SK-N-MC (cell line): Measurements from ENCODE around the gene VIPR2.
"Not testable (repeated sequence)": the region's sequence is repeated elsewhere in the genome, so short reads cannot be mapped to it uniquely, and the experiment has no call there.

Source experiments
- DNase-seq: peaks from one replicate; pipeline ENCODE4 v3.0.0-alpha.2; 2011; ENCODE audit warnings: low read depth, low spot score
- H3K27ac ChIP-seq: fragments of 200-600 bp; sonication (generic); 2 replicates; pipeline ENCODE4 v1.5.1; 2016; ENCODE audit warnings: mixed run types
- H3K36me3 ChIP-seq: fragments of 200-600 bp; sonication (generic); 2 replicates; pipeline ENCODE4 v1.6.1; 2017; ENCODE audit warnings: antibody characterized with exemption, low read length, mixed read lengths; ENCODE audit not compliant: insufficient read depth
- H3K4me3 ChIP-seq: fragments of 200-600 bp; sonication (generic); 2 replicates; pipeline ENCODE4 v1.5.1; 2016
- H3K9ac ChIP-seq: fragments of 200-600 bp; sonication (generic); 2 replicates; pipeline ENCODE4 v1.8.0; 2017; ENCODE audit warnings: mixed run types, mixed read lengths; ENCODE audit not compliant: insufficient read length
- H3K9me3 ChIP-seq: fragments of 200-600 bp; sonication (generic); 2 replicates; pipeline ENCODE4 v1.6.1; 2017; ENCODE audit warnings: low read depth, mild to moderate bottlenecking, antibody characterized with exemption, low read length, moderate library complexity, mixed read lengths
- EZH2 ChIP-seq: fragments of 200-600 bp; sonication (generic); IDR thresholded peaks from one replicate; pipeline ENCODE4 v1.6.1; 2017; ENCODE audit warnings: antibody characterized with exemption
- FOXP2 ChIP-seq: optimal IDR thresholded peaks from 2 replicates; pipeline ENCODE3; 2011; ENCODE audit warnings: mild to moderate bottlenecking, moderate library complexity; ENCODE audit not compliant: insufficient read depth; ENCODE audit errors: extremely low read length, control extremely low read depth
- POLR2AphosphoS5 ChIP-seq: IDR thresholded peaks from 2 replicates; pipeline ENCODE4 v1.6.1; 2012; ENCODE audit warnings: mild to moderate bottlenecking, low read depth, low read length, borderline replicate concordance

The VIPR2 gene

DNA sequence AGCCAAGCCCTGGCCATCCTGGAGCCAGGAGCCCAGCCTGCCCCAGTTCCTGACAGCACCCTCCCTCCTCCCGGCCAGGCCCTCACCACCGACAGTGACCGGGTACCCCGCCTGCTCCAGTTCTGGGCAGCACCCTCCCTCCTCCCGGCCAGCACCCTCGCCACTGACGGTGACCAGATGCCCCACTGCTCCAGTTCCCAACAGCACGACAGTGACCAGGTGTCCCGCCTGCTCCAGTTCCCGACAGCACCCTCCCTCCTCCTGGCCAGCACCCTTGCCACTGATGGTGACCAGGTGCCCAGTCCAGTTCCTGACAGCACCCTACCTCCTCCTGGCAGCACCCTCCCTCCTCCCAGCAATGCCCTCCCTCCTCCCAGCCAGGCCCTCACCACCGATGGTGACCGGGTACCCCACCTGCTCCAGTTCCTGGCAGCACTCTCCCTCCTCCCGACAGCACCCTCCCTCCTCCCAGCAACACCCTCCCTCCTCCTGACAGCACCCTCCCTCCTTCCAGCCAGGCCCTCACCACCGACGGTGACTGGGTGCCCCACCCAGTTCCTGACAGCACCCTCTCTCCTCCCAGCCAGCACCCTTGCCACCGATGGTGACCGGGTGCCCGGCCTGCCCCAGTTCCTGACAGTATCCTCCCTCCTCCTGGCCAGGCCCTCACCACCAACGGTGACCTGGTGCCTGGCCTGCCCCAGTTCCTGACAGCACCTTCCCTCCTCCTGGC, 40.3 kb downstream of the VIPR2 start:
- TF ChIP-seq FOXP2 (no peak), EZH2 (peak; percentile 7)

DNA sequence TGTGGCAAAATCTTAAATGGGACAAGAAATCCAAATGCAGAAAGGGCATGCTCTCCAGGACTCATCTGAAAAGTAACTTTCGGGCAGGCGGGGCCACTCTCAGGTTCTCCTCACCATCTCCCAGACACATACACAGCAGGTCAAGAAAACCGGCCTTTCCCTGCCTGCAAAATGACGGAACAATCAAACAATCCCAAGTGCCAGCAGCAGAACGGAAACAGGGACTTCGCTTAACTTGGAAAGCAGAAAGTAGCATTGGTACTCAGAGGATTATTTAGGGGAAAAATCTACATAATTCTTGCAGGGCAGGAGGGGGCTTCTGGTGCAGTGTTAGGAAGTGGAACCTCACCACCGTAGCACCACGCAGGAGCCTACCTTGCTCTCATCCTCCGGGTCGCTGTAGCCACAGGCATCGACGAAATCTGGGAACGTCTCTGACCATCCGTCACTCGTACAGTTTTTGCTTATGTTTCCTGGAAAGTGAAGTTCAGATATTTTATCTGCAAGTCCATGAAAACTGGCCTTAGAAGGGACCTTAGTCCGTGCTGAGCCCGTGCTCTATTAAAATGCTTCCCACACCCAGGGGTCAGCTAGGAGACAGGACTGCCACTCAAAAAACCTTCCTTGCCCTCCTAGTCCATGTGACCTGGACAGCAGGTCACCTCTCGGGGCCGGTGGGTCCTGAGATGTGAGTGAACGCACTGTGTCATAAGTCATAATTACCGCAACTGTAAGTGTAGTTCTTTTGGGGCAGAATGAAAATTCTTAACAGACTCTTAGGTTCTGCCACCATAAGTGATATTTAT, 41.1 kb downstream of the VIPR2 start:
- no peaks in the 10 kb centered on the region for H3K9me3 ChIP-seq
- H3K27ac ChIP-seq: no peak overlapping the region
- DNase-seq: no peak
- no peak overlapping the region for H3K4me3 ChIP-seq
- H3K9ac ChIP-seq: no peak overlapping the region
- H3K36me3 ChIP-seq: no peaks in the 10 kb centered on the region
- no peak for TF ChIP-seq FOXP2
- no peak for TF ChIP-seq POLR2AphosphoS5
- TF ChIP-seq EZH2: no peak

More for the DNA sequence above, 40.3 kb downstream of the VIPR2 start:
- DNase-seq: no peak
- Histone ChIP-seq H3K9ac (no peak overlapping the region), H3K4me3 (no peak overlapping the region), H3K9me3 (no peaks in the 10 kb centered on the region), H3K36me3 (no peaks in the 10 kb centered on the region), H3K27ac (no peak overlapping the region)

DNA sequence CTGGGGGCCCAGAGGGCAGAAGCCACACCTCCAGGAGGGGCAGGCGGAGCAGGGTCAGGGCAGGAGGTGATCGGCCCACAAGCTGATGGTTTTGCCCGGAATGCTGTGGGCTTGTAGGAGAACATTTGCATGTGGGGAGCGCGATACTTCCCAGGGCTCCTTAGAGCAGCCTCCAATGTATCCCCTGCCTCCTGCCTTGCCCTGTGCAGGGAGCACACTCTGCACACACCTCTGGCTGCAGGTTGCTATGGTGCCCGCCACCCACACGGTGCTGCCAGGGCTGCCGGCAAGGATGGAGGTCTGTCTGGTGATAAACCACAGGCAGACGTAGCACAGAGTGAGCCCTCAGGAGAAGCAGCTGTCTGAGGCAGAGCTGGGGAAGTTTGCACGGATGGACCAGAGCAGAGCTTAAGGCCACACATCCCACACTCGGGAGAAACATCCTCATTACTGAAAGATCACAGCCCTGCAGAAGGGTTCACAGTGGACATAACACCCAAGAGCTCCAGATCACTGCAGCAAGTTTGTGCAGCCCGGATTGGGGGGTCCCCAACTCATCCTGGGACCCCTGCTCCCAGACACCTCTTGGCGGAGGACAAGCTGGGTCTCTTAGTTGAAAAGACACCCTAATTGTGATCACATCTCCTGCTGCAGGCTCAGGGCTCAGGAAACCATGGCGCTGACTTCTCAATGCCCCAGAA, 41.8 kb downstream of the VIPR2 start:
- Histone ChIP-seq H3K36me3 (no peaks in the 10 kb centered on the region), H3K9me3 (no peaks in the 10 kb centered on the region), H3K4me3 (no peak overlapping the region), H3K9ac (no peak overlapping the region), H3K27ac (no peak overlapping the region)
- DNase-seq: no peak
- TF ChIP-seq FOXP2 (no peak), POLR2AphosphoS5 (no peak), EZH2 (no peak)

DNA sequence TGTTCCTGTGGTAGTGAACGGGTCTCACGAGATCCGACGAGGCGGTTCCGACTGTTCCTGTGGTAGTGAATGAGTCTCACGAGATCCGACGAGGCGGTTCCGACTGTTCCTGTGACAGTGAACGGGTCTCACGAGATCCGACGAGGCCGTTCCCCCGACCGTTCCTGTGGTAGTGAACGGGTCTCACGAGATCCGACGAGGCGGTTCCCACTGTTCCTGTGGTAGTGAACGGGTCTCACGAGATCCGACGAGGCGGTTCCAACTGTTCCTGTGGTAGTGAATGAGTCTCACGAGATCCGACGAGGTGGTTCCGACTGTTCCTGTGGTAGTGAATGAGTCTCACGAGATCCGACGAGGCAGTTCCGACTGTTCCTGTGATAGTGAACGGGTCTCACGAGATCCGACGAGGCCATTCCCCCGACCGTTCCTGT, 43.0 kb downstream of the VIPR2 start:
- not testable (repeated sequence) for DNase-seq, H3K4me3 ChIP-seq, H3K9ac ChIP-seq, H3K27ac ChIP-seq, H3K9me3 ChIP-seq, H3K36me3 ChIP-seq

DNA sequence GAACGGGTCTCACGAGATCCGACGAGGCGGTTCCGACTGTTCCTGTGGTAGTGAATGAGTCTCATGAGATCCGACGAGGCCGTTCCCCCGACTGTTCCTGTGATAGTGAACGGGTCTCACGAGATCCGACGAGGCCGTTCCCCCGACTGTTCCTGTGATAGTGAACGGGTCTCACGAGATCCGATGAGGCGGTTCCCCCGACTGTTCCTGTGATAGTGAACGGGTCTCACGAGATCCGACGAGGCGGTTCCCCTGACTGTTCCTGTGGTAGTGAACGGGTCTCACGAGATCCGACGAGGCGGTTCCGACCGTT, 43.6 kb downstream of the VIPR2 start:
- H3K9ac ChIP-seq, DNase-seq, H3K36me3 ChIP-seq: not testable (repeated sequence)

DNA sequence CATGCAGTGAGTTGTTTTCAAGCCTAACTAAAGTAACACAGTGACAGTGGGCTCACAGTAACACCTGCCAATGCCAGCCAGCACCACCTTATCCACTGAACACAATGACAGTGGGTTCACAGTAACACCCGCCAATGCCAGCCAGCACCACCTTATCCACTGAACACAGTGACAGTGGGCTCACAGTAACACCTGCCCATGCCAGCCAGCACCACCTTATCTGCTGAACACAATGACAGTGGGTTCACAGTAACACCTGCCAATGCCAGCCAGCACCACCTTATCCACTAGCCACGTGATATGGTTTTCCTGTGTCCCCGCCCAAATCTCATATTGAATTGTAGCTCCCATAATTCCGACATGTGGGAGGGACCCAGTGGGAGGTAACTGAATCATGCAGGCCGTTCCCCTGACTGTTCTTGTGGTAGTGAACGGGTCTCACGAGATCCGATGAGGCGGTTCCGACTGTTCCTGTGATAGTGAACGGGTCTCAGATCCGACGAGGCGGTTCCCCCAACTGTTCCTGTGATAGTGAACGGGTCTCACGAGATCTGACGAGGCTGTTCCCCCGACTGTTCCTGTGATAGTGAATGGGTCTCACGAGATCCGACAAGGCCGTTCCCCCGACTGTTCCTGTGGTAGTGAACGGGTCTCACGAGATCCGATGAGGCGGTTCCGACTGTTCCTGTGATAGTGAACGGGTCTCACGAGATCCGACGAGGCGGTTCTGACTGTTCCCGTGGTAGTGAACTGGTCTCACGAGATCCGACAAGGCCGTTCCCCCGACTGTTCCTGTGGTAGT, 44.2 kb downstream of the VIPR2 start:
- not testable (repeated sequence) for H3K9me3 ChIP-seq, H3K9ac ChIP-seq, H3K36me3 ChIP-seq, DNase-seq, H3K27ac ChIP-seq, H3K4me3 ChIP-seq

More for the DNA sequence above, 43.6 kb downstream of the VIPR2 start:
- H3K27ac ChIP-seq, H3K4me3 ChIP-seq, H3K9me3 ChIP-seq: not testable (repeated sequence)

DNA sequence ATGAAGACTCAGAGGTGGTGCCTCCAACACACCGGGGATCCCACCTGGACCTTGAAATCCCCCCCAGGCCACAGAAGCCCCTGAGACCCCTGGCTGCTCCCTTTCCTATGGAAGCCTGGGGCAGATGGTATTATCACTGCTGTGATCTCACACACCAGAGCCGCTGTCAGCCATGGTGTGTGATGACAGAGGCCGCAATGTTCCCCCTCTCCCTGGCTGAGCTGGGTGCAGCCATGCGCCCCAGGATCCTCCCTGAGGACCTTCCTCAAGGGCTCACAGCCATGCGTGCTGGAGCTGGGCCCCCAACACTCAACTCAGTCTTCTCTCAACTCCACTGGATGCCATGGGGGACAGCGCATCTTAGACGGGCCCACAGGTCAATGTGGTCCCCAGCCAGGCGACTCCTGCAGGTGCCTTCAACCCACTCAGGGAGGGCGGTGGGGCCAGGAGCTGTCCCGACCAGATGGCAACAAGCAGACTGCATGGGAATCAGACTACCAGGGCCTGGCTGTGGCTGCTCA, 44.9 kb downstream of the VIPR2 start:
- Histone ChIP-seq H3K9me3 (no peaks in the 10 kb centered on the region), H3K27ac (no peak overlapping the region), H3K9ac (no peak overlapping the region), H3K4me3 (no peak overlapping the region), H3K36me3 (no peaks in the 10 kb centered on the region)
- no peak for DNase-seq
- TF ChIP-seq EZH2 (no peak), POLR2AphosphoS5 (no peak), FOXP2 (no peak)

DNA sequence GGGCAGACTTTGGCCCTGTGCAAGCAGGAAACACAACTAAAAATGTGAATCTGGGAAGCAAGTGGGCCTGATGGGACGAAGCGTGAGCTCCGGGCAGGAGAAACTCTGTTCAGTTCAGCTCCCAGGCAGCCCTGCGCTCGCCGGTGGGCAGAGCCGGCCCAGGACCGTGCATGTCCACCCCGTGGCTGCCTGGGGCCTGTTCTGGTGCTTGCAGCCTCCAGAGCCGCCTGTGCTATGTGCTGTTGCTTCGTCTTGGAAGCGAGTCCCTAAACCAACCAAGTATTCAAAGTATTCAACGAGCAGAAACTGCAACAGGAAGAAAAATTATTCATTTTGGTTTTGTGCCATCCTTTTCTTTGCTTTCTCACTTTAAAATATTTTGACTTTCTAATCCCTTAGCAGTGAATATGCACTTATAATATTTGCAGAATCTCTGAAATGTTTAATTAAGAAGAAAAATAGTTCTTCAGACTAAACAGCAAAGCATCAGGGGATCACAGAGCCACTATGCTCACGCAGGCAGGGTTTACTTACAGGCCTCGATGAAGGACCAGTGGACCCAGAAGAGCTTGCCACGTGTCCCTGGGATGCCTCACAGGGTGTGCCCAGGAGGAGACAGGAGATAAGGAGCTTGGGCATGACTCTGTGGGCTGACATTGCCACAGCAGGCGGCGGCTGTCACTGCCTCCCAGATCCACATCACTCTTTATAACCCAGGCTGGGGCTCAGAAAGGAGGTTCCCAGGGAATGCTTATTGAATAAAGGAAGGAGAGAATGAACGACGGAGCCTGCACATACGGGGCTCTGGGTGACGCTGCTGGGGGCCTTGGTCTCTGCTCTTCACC, 45.6 kb downstream of the VIPR2 start:
- Histone ChIP-seq H3K27ac (no peak overlapping the region), H3K4me3 (no peak overlapping the region), H3K9ac (no peak overlapping the region), H3K36me3 (no peaks in the 10 kb centered on the region), H3K9me3 (no peaks in the 10 kb centered on the region)
- no peak for TF ChIP-seq FOXP2
- TF ChIP-seq POLR2AphosphoS5: no peak
- TF ChIP-seq EZH2: no peak
- no peak for DNase-seq
